CD4-positive, alpha-beta T cell treated with Interferon alpha-2 for 1 hour (primary cell): ENCODE results near the gene SIM1.

Source experiments
- DNase-seq, 2 donors: peaks; one replicate each; pipeline ENCODE4 v3.0.0-alpha.2; 2020 to 2022

Gene SIM1

DNA sequence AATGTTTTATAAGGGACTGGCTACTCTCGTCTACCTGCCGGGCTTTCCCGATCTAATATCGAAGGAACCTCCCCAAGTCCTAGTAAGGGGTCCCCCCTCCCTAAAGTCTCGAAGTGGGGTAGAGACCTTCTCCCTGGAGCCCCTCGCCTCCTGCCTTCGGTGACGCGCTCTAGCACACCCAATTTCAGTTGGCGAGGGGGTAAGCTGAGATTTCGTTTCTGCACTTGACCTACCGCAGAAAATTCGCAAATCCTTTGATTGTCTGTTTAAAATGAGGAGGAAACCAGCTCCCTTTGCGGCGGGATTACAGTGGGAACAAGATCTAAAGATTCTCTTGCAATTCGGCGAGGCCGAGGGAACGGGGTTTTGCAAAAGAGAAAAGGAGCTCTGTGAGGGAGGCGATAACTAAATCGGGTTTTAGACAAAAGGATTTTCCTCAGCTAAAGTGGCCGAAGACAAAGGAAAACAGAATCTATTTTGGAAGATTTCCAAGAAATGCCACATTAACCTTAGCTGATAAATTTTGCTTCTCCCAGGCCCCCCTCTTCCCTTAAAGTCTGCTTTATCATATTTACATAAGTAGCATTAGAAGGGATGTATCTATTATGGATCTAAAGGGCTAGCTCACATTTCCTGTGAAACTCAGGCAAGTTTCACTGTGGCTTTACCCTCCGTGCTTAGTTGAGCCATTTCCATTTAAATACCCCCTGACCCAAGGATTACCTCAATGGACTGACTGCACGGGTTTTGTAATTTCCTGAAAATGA lies 8.4 kb downstream of the SIM1 start:
- no peak for DNase-seq

DNA sequence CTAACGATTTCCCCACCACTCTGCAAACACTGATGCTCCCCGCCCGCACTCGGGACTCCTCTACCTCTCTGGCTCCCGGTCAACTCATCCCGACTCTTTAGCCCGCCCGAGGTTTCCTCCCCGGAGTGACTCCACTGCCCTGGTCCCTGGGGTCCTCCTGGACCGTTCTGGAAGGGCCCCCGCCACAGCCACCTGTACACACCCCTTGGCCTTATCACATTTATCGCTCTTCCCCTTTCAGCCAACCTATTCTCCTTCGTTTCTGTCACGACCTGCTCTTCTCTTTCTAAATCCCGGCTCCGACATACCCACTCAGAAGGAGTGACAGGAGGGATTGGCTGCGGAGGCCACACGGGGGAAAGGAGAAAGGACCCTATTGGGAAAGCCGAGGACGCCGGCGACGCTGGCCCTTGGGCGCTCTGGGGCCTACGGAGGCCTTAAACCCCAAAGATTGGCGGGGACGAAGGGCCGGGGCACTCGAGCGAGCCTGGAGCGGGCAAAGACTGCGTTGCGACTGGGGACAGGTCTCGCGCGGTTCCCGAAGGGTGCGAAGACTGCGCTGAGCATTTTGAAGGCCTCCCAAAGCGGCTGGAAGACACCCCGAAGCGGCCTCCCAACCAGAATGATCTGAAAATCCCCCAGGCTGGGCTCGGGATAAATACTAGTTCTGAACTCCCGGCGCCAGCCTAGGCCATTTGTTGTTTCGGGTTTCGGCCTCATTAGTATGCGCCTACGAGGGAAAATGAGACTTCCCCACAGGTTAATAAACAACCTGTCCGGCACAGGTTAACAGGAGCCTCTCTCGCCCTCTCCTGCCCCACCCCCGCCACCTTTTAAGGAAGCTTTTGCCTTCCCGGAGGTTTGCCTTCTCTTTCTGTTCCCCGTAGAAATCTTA lies 9.2 kb downstream of the SIM1 start:
- no peak for DNase-seq

DNA sequence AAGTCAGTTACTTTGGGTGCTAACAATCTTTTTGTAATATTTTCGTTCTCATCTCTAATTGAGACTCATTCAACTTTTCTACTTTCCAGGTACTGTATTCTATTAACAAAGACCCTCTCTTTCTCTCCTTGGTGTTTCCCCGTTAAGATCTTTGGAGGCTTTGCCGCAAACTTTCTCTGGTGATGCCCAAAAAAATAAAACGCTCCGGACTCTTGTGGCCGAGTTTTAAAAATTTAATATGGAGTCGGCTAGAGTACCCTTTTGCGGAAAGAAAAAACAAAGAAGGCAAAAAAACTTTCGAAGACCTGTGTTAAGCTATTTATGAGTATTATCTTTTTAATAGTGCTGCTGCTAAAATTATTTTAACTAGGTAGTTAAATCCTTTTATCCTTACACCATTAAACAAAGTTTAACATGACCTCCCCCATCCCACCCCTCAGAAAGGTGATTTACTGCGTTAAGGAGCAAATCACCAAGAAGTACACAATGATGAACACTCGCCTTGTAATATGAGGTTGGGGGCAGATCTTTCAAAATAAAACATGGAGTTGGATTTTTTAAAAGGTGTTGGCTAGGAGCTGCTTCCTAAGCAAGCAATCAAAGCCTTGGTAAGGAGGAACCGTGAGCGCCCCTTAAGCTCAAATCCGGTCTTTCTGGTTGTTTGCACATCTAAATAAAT lies 10.0 kb downstream of the SIM1 start:
- no peak for DNase-seq

DNA sequence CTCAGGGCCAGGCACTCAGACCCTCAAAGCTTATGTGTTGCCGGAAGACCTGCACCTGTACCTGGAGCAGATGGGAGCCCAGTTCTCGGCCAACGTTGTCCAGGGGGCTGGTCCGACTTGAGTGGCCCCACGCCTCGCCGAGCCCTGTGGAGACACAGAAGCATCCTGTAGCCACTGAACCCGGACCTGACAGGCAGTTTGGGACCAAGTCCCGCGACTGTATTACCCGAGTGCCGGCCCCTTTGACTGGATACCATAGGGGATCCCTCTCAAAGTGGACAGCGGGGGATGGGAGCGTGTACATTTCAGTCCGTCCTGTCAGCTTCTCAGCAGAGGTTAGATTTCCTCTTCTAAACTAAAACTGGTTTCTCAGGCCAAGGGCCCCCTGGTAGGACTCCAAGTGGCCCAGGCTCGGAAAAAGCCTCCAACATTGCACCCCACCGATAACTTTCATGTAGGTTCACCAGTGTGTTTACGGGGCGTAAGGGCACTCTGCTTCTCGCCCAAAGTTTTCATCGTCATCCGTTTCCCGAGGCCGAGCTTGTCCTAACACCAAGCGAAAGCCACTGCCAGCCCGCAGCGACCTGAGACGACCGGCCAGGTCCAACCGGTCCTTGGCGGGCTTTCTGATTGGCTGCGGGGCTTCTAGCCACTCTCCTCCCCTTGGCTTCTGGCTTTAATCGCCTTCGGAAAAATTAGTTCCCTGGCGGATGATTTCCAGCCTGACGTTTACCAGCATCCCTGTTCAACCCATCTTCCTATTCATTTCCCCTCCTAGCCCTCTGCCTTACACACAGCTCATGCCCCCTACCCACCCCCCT lies 10.8 kb downstream of the SIM1 start:
- DNase-seq = no peak

DNA sequence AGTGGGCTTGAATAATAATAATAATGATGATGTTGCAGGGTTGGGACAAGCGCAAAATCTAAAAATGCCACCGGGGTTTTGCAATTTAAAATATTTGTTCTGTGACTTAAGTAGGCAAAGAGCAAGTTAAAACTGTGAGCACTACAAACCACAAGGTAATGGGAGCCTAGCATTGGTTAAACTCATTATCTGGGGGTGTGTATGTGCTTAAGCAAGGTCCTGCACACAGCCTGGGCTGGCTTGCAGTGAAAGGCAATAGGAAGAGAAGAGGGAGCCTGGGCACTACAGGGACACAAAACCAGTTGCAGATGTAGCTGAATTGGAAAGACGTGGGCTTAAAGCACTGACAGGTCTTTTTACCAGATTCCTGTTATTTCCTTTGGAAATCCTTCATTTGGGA lies 11.7 kb downstream of the SIM1 start:
- DNase-seq = no peak

DNA sequence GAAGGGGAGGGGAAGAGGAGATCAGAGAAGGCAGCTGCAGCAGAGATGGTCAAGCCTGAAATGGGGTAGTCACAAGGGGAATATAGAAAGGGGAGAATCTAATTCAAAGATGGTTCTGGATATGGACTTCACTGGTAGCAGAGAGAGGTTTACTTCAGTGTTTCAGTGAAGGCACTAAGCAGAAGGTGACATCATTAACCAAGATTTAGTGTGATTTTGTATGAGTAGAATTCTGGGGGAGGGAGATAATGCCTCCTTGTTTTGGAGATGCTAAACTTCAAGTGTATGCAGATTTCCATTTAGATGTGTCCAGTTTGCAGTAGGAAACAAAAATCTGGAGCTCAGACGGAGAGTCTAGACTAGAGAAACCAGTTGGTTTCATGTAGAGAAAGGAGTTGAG lies 13.1 kb downstream of the SIM1 start:
- DNase-seq = no peak

DNA sequence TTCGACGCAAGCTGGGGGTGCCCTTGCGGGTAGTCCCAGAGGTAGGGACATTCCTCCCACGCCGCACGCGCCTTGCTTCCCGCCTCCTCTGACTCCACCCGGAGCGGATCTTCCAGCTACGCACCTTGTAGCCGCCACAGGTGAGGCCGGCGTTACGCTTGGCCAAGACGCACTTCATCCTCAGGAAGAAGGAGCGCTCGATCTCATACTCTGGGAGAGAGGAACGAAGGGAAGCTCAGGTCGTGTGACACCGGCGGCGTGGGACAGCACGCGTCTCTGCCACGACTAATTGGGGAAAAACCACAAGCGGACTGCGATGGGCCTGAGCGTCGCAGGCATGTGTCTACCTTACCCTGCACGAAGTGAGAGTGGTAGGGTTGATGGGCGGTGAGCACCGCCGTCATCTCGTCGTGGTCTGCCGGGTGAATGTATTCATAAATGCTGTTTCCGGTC lies 15.5 kb downstream of the SIM1 start:
- DNase-seq = no peak

DNA sequence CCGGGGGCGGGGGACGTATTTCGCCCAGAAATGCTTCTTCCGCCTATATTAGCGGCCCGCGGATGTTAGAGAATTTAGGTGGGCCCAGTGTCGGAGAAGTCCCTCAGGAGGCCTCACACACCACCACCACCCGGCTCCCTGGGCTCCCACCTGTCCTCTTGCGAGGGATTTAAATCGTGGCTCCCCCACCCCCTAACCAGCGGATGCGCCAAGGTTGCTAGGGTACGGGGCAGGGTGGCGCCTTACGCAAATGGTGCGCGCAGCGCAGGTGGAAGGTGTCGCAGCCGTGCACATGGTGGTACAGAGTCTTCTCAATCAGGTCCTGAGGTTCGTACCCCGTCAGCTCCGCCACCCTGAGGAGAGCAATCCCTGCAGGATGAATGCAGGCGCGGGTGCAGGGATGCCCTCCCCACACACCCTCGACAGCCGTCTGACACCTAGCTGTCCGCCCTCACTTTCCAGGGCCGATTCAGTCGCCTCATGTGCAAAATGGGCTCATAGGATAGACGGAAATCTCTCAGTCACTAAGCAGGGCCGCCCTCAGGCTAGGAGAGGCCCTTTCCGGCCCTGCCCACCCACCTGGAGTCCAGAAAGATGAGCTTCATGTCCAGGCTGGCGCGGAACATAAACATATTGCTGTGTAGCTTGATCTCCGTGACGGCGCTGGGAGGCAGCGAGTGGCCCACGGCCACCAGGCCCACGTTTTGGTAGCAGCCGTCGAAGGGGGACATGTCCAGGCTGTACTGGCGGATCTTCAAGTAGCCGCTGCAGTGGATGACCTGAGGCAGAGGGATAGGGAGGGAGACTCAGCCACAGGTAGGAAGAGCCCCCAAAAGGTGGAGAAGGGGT lies 16.6 kb downstream of the SIM1 start:
- DNase-seq = no peak

DNA sequence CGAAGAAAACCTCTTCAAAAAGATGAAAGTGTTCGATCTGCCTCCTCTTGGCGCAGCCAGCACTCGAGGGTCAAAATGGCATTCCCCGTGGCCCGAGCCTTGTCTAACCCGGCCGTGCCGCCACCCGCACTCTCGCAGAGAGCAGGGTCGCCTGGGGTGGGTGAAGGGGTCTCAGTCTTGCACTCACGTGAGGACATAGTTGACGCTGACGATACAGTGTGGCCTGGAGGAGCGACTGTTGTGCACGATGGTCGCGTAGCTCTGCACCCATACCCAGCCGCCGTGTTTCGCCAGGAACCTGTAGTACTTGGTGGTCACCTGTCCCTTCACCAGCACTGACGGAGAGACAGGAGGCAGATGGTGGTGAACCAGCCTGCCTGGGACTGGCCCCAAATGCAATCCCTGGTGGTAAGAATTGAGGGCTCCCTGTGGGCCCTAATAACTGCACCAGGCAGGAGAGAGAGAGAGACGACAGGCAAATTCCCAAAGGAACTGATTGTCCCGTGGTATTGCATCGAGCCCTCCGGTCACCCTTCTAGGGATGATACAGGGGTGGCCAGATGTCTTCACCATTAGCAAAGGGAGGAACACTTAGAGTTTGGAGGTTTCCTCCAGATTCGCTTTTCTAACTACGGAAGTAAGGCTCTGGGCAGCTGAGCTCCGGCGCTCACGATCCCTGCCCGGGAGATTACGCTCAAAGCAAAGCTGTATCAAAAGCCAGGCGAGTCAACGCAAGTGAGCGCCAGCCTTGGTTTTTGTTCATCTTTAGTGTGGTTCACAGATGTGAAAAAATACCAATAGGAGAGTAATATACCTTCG lies 17.4 kb downstream of the SIM1 start:
- DNase-seq = no peak

DNA sequence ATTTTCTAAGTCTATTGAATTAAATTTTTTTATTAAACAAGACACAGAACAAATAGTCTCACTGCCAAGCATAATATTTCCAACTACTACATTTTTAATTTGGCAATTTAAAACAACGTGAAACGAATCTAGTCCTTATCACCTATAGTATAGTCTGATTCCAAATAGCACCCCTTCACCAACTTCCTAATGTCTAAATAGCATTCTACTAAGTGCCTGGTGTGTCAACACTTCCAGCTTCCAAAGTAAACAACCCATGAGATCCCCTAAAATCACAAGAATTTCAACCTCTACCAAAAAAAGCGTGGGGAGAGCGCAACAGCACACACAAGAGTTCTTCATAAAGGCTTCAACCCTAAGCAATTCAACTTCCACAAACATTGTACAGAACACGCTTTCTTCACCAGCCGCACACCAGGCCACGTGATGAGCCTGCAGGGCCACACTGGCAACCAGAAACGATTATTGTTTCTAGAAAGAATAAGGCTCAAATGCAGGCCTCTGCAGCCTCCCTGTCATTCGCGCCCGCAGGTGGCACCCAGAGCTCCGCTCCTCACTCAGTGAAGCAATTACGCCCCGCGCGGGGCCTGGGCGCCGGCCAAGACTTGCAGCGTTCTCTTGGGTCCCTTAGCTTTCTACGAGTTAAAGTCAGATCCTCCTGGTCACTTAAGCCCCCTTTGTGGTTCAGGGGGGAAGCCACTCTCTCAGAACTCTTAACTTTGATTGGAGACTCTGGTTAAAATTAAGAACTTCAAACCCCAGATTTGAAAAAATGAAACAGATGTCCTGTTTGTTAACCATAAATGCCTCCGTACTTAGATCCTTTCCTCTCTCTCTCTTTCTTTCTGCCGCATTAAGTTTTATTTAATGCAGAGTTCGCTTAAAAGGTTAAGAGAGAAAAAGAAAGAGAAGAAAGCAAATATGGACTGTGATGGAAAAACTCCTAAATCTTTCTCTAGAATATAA lies 18.3 kb downstream of the SIM1 start:
- no peak for DNase-seq

DNA sequence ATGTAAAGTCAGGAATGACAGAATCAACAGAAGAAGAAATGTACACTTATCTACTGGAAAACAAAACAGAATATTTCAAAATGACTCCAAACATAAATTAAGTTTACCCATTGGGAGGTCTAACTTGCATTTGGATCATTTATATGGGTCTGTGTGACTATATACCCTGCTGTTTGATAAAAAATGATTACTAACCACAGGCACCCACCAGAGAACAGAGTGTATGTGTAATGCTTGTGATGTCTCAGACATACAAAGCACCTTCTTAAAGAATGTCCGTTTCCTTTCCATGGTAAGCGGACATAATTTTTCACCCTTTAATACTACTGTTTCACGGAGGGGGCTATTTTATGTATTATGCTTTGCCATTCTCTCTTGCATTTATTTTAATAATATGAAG lies 19.2 kb downstream of the SIM1 start:
- DNase-seq = no peak

DNA sequence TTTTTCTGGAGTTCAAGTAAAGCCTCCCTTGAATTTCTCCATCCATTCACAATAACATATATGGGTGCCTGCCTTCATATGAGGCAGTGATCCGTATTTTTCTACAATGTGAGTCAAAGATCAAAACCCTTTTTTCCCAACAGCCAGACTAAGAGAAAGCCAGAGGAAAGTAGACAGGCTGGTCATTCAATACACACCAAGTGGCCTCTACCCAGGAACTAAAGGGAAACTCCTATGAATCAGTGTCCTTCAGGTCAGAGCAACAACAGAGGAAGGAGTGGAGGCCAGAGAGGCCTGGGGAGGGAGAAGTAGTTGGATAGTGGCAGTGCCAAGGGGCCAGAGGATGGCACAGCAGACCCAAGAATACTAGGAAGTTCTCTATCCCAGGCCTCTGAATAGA lies 23.8 kb downstream of the SIM1 start:
- DNase-seq = no peak

DNA sequence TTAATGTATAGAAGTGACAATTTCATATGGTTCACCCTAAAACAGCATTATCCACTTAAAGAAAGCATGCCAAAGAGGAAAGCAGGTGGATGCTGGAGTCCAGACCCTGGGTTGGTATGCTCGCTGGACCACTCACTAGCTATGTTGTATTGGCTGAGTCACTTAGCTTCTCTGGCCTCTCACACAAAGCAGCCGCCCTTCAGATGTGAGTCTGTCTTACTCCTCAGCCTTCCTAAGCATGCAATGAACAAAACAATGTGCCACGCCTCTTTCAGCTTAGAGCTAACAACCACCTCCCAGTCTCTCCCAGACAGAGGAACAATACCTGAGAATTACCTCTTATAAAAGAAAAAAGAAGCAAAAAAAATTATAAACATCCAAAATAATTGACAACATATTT lies 29.4 kb downstream of the SIM1 start:
- no peak for DNase-seq

DNA sequence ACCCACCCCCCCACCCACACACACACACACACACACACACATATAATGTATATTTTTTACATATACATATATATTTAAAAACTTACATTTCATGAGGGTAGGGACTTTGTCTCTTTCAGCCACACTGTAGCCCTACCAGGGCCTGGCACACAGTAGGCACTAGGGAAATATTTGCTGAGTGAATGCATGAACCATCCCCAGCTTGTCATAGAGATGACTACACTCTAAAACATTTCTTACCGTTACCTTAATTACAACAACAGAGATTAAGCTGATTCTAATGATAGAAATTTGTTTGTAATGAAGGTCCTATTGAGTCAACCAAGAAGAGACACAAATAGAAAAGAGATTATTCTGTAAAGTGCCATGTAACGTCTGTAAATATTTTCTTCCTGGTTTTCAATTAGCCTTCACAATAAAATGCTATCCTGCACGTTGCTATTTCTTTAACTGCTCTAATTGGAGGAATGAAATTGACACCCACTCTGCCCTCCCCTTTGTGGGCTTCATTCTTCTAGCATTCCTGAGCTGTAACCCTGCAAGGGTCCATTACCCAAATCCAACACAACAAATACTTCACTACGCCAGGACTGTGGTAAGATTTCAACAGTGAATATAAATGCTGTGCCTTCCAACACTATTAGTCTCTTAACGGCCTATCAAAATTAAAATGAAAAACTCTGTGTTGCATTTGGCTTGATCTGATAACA lies 30.8 kb downstream of the SIM1 start:
- DNase-seq = no peak

DNA sequence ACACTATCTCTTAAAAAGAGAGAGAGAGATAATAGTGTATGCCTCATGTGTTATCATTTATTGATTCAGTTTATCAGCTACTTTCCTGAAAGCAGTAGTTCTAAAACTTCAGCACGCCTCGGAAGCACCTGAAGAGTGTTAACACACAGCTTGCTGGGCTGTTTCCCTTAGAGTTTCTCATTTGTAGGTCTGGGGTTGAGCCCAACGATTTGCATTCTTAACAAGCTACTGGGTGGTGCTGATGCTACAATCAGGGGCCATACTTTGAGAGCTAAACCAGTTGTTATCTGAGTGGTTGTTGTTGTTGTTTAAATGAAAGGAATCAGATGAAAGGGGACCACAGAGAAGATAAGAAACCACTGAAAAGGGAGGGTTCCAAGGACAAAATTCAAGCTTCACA lies 32.6 kb downstream of the SIM1 start:
- DNase-seq = no peak

DNA sequence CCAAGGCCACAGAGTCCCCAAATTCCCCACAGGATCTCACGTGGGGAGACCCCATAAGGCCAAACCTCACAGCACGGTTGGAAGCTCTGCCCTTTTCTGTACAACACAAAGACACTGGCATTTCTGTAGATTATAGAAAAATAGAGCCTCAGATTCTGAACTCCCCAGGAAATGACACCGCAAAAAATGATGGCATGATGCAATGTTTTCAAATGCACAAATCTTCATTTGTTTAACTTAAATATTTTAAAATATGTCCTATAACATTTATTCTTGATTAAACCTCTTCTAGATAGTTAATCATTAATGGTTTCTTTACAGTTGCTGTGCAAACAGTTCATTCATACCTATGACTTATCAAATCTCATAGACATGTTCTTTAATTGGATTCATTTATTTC lies 33.8 kb downstream of the SIM1 start:
- no peak for DNase-seq

DNA sequence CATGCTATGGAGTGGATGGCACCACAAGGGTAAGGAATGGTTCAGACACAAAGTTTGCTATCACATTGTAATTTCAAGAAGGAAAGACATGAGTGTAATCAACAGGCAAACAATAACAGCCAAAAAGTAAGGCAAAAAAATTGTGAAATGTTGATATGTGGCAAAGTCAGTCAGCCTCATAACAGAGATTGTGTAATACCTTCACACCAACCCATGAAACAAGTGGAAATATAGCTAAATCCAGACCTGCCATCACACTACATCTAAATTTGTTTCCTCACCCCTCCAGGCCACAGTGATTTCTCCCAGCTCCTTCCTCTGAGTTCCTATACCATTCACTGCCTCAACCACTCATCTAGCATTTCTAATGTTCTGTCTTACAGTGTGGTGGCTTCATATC lies 37.3 kb downstream of the SIM1 start:
- no peak for DNase-seq

DNA sequence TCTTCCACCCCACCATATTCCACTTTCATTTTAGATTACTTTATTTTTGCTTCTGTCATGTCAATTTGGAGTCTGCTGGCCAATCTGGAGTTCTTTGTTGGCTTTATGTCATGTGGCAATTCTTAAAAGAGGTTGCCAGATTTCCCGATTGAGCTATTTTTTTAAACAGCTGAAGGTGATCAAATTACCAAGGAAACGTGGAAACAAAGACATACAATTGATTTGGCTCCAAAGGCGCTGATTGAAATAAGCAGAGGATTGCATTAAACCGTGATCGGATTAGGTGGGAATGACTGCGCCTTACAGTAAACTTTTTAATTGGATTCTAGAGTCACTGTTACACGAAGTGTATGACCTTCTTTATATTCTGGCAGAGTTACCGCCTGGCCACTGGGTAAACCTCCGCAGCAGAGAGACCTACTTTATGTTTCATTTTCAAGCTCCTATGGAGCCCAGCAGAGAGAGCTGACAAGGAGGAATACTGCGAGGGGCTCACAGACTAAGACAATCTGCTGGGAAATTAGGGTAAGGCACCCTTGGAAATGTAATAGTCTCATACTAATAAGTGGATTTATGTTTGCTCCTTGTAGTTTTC lies 37.9 kb downstream of the SIM1 start:
- DNase-seq = no peak

DNA sequence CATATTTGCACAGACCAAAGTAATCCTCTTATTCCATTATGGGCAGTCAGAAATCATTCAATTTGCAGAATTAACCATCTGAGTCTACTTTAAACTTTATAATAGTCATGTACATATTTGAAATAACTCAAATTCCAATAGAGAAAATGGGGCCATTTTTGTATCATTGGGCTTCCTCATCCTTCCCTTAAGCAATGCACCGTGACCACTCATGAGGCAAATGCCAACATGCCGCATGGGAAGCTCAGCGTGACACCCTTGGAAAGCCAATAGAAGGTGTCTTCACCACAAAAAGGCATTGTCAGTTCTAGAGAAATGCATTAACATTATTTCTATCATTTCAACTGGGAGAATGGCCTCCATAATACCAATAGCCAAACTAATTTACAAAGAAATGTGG lies 38.5 kb downstream of the SIM1 start:
- no peak for DNase-seq
